Diencephalon (tissue), 1 donor: ENCODE data around the gene BPIFA1. TPM values are rescaled to one million over a fixed set of nuclear protein-coding genes. Genes with fewer than 3 reads are reported as not detected.

Experiments used
- total RNA-seq: library from RNA; depleted of rRNA; stranded (reverse); fragments of >200 nt; gene quantifications from one replicate; pipeline ENCODE4 v1.2.3, GENCODE V29; 2014

The BPIFA1 gene
- total RNA-seq, result not detected

DNA sequence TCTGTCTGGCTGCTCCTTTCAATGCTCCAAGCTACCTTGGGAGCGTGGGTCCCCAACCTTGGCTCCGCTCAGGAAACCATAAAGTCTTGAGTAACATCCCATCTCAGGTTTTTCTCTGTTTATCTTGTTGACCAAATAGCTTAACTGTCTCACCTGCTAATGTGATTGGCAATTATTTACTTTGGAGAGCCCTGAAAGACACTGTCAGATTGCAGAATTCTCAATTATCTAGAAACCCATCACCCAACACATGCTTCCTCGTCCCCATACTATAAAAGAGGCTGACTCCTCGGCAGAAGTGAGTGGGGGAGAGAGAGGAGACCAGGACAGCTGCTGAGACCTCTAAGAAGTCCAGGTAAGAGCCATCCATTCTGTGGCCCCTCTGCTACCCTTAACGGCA is at the start of gene BPIFA1:
TSS of gene BPIFA1 (plus strand) at position 301 of the 400 bp plus-strand sequence. CDS start 1,716 bp downstream, outside the sequence.

DNA sequence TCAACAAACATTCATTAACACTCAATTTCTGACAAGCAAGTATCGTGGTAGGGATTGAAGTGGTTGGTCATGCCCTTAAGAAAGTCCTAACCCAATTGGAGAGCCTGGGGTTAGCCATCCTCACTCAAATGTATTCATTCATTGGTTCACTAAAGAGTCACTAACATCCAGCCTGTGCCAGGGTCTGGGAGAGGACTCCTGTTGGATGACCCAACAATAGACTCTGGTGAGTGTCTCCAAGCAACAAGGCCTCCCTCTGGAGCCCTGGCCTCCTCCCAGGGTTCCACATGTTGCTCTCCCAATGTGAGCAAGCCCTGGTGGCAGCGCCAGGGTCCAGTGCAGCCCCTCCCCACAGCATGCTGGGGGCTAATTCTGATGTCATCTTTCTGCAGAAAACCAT is 18.7 kb upstream of the BPIFA1 start, which contains the start of gene BPIFA3:
TSS of gene BPIFA3 (plus strand) at position 301 of the 400 bp plus-strand sequence. CDS start 185 bp downstream, outside the sequence.

DNA sequence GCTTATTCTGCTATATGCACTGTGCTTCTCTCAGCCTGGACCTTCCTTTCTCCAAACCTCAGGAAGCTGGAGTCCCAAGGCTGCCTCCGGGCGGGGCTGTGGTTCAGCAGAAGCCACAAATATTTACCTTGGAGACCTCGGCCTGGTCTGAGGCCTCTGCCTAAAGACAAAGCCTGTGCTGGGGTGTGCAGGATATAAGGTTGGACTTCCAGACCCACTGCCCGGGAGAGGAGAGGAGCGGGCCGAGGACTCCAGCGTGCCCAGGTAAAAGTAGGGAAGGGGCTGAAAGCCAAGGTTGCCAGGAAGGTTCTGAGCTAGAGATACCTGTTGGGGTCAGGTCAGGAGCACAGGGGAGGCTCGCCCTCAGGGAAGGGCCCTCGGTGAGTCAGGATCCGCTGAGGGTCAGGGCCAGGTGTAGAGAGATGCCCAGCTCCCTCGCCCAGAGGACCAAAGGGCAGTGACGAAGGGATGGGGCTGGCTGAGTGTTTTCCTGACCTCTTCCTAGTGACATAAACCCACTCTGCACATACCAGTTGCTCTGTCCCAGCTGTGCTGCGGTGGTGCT is 47.3 kb downstream of the BPIFA1 start, which contains the start of gene BPIFB1:
TSS of gene BPIFB1 (plus strand) at position 224 of the 565 bp plus-strand sequence. CDS start 2,860 bp downstream, outside the sequence.

Other genes with a start within 250 kb of the BPIFA1 start
- gene SUN5, start 231.6 kb upstream of the BPIFA1 start, total RNA-seq, result not detected
- gene BPIFB2, start 228.3 kb upstream of the BPIFA1 start, total RNA-seq, result not detected
- not detected for gene BPIFB6, start 204.3 kb upstream of the BPIFA1 start, total RNA-seq
- not detected for gene BPIFB3, start 182.1 kb upstream of the BPIFA1 start, total RNA-seq
- gene BPIFB4, start 156.4 kb upstream of the BPIFA1 start, total RNA-seq, result not detected
- gene BPIFA2, start 67.8 kb upstream of the BPIFA1 start, total RNA-seq, result not detected
- gene BPIFA3, start 18.6 kb upstream of the BPIFA1 start, total RNA-seq, result not detected
- gene BPIFB1, start 47.2 kb downstream of the BPIFA1 start, total RNA-seq, result not detected
- gene CDK5RAP1, start 165.5 kb downstream of the BPIFA1 start, total RNA-seq, result 39.0 TPM
- gene SNTA1, start 207.8 kb downstream of the BPIFA1 start, total RNA-seq, result 22.1 TPM